HG03460 (cell line): ENCODE data around the gene TANGO2.

Experiments used
- ATAC-seq: cut with Tn5 transposase; IDR thresholded peaks from one replicate; pipeline ENCODE4 v1.9.1; 2021; ENCODE audit not compliant: unreplicated experiment

Gene TANGO2

GRCh38 chr22:19994851-19995610 is 25.9 kb upstream of the TANGO2 start:
- ATAC-seq, result no peak

DNA sequence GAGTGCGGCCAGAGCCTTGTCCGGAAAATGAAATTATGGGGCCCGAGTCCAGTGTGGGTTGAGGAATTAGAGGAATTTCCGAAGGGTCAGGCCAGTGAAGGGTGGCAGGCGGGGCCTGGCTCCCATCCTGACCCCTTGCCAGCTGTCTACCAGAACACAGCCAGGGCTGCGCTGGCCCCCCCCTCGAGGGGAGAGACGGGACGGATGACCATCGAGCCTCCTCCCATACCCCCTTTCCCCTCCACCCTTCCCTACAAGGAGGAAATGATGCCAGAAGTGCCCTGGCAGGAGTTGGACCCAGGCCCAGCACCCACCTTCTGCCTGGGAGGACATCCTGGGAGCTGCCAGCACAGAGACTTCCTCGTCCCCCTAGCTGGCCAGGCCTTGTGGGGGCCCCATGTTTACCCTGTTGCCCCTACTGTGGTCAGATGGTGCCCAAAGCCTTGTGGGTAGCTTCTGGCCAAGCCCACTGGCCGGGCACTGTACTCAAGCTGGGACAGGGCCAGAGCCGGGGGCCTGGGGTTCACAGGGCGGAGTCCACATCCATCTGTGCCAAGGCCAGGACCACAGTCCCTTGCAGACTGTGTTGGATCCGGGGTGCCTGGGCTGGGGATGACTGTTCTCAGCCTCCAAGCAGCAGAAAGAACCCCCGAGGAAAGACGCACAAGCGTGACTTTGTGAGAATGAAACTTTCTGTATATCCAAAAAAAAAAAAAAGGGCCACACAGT is 25.1 kb upstream of the TANGO2 start:
- no peak for ATAC-seq

- no peak for ATAC-seq
Observed at GRCh38 chr22:19996694-19997384, 24.1 kb upstream of the TANGO2 start.

- no peak for ATAC-seq
Observed at GRCh38 chr22:19997561-19998231, 23.2 kb upstream of the TANGO2 start.

GRCh38 chr22:19998232-19998951 is 22.5 kb upstream of the TANGO2 start:
- no peak for ATAC-seq

DNA sequence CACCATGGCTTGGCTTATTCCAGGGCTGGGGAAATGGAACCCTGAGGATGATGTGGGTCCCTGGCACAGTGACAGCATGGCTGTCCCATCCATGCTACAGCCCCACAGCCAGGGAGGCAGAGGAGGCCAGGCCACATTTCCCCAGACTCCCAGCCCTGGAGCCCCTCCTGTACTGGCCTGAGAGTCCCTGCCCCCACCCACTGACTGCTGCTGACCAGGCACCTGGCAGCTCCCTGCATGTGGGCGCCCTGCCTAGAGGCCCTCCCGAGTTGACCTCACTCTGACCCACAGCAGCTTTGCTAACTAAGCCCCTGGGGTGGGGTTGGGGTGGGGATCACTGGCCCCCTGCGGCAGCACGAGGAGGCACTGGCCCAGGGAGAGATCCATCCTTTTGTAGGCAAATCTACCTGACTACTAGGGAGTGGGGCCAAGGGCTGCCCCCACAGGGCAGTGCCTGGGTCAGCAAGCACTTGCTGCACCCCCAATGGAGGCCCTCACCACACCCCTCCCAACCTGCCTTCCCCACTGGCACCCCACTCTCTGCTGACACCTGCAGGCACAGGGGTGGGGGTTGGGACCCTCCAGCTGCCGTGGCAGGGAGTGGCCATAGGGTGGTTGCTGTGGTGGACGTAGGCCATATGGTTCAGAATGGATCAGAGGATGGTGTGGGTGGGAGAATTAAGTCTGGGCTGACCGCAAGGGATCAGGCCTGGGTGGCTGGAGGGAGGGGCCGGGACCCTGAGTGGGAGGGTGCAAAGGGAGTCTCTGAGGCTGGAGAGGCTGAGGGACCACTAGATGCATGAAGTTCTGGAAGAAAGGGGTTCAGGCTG is 21.7 kb upstream of the TANGO2 start:
- ATAC-seq, result no peak

DNA sequence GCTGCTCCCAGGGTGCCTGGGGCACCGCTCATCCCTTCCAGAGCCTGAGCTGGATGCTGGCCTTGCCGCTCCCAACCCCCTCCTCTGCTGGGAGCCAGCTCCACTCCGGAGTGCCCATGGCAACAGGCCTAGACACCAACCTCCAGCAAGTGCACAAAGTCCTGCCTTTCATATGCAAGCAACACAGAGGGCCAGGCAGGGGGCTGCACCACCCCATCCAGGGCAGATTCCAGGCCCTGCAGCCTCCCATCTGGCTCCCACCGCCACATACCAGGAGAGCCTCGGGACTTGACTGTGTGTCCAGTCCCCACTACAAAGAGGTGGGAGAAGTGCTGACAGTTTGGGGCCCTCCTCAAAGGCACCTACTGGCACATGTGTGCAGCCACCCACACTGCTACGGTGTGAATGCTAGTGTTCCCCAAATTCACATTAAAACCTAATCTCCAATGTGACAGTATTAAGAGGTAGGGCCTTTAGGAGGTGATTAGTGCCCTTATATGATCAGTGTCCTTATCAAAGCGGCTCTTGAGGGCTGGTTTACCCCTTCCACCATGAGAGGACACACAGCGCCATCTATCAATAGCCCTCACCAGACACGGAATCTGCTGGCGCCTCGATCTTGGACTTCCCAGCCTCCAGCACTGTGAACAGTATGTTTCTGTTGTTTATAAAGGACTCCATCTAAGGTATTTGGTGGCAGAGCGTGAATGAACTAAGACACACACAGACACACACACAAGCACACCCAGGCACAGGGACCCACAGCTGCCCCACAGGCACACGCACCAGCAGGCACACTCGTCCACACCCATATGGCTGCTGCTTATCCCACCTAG is 20.4 kb upstream of the TANGO2 start:
- no peak for ATAC-seq

GRCh38 chr22:20001082-20001638 is 19.8 kb upstream of the TANGO2 start:
- ATAC-seq, result no peak

- no peak for ATAC-seq
Observed at GRCh38 chr22:20002128-20002527, 18.8 kb upstream of the TANGO2 start.

- no peak for ATAC-seq
Observed at GRCh38 chr22:20002636-20003035, 18.3 kb upstream of the TANGO2 start.

DNA sequence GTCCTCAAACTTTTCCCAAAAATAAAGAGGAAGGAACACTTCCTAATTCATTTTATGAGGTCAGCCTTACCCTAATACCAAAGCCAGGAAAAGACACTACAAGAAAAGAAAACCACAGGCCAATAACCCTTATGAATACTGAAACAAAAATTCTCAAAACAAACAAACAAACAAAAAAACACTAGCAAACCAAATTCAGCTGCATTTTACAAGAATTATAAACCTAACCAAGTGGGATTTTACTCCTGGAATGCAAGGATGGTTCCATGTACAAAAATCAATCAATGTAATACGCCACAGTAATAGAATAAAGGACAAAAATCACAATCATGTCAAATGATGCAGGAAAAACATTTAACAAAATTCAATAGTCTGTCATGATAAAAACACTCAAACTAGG is 17.6 kb upstream of the TANGO2 start:
- ATAC-seq, result no peak

- no peak for ATAC-seq
Observed at GRCh38 chr22:20004464-20004863, 16.4 kb upstream of the TANGO2 start.

DNA sequence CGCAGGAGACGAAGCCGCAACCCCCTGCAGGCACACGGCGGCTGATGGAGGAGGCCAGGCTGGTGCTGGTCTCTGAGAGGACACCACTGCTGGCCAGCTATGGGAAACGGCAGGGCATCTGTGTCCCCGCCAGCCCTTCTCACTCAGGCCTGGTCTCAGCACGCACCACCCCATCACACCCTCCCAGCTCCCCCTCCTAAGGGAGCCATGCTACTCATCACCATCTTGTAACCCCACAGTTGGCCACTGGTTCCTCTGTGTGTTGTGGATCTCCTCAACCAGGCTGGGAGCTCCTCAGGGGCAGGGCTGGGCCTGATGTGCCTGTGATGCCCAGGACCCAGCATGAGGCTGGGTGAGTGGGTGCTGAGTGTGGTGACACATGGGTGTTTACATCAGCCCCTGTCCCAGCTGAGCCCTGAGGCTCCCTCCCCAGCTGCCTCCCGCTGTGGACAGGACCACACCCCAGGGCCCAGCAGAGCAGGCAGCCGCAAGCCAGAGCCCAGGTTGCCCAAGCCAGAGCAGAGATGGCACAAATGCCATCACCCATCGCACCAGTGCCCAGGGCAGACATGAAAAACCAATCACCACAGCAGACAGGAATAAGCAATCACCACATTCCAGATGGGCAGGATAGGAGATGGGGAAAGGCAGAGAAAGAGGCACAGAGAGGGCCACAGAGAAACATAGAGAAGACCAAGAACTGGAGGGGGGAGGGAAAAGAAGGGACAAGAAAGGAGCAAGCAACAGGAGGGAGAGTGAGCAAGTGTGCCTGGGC is 12.5 kb upstream of the TANGO2 start:
- ATAC-seq, result no peak

- no peak for ATAC-seq
Observed at GRCh38 chr22:20009018-20009491, 11.9 kb upstream of the TANGO2 start.

DNA sequence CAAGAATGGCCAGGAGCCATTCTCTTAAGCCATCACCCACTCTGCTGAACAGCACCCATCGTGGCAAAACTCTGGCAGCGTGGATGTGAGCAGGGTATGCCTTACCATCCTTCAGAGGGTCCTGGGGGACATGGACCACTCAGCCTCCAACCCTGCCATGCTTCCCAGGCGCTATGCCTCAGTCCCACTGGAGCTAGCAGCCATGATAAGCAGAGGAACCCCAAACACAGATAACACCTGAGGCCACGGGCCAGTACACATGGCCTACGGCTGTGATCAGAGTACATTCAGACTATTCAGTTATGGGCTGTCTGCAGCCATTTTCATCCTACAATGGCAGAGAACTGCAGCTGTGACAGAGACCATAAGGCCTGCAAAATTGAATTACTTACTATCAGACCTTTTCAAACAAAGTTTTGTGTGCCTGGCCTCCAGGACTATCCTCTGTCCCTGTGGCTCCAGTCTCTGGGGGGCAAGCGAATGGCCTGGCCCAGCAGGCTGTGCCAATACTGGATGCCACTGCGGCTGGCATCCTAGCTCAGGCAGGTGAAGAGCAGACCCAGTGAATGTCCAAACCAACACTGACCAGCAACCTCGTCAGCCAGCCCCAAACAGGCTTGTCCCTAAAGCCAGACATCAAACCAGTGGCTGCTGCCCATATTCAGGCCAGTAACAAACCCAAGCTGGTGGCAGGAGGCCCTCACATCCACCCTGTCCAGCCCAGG is 11.2 kb upstream of the TANGO2 start:
- no peak for ATAC-seq

- no peak for ATAC-seq
Observed at GRCh38 chr22:20010307-20011122, 10.4 kb upstream of the TANGO2 start.
